GM23248 (cell line): ENCODE measurements around the gene ASIP.

Source experiments
- EZH2 ChIP-seq: fragments of 200-600 bp; sonication (generic); IDR thresholded peaks from 2 replicates; pipeline ENCODE4 v1.6.1; 2018; ENCODE audit warnings: antibody characterized with exemption, mild to moderate bottlenecking; ENCODE audit not compliant: insufficient read depth, poor library complexity, severe bottlenecking
- EZH2phosphoT487 ChIP-seq: fragments of 200-600 bp; sonication (generic); IDR thresholded peaks from 2 replicates; pipeline ENCODE4 v1.6.1; 2018; ENCODE audit warnings: antibody characterized with exemption, moderate library complexity, mild to moderate bottlenecking, low read depth; ENCODE audit not compliant: insufficient read depth

DNA sequence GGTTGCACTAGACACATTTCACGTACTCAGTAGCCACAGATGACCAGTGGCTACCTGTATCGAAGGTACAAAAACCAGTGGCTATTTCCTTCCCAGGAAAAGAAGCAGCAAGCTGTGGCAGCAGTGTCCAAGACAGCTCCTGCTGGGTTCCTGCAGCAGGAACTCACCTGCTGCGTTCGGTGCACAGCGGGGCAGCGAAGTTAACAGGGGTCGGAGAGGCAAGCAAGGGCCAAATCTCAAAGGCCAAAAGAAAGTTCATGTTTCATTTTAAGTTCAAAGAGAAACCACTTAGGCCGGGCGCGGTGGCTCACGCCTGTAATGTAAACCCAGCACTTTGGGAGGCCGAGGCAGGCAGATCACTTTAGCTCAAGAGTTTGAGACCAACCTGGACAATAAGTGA is 26.9 kb downstream of the ASIP start:
- no peak for TF ChIP-seq EZH2
- TF ChIP-seq EZH2phosphoT487 = no peak
